ENCODE data around the gene RNASEH2A.

DNA sequence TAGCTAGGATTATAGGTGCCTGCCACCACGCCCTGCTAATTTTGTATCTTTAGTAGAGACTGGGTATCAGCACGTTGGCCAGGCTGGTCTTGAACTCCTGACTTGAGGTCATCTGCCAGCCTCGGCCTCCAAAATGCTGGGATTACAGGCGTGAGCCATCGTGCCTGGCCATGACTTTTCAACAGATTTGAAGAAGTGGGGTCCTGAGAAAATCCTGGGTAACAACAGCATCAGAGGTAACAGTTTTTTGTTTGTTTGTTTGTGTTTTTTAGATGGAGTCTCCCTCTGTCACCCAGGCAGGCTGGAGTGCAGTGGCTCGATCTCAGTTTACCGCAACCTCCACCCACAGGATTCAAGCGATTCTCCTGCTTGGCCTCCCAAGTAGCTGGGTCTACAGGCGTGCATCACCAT is 11.4 kb upstream of the RNASEH2A start:
- TF ChIP-seq, protein P1, sequence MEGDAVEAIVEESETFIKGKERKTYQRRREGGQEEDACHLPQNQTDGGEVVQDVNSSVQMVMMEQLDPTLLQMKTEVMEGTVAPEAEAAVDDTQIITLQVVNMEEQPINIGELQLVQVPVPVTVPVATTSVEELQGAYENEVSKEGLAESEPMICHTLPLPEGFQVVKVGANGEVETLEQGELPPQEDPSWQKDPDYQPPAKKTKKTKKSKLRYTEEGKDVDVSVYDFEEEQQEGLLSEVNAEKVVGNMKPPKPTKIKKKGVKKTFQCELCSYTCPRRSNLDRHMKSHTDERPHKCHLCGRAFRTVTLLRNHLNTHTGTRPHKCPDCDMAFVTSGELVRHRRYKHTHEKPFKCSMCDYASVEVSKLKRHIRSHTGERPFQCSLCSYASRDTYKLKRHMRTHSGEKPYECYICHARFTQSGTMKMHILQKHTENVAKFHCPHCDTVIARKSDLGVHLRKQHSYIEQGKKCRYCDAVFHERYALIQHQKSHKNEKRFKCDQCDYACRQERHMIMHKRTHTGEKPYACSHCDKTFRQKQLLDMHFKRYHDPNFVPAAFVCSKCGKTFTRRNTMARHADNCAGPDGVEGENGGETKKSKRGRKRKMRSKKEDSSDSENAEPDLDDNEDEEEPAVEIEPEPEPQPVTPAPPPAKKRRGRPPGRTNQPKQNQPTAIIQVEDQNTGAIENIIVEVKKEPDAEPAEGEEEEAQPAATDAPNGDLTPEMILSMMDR (IDR thresholded peaks at IDR 0.05; ENCODE audit: insufficient read depth, low read depth, low read length), result no peak
- TF ChIP-seq EZH2 (IDR thresholded peaks at IDR 0.05; ENCODE audit: insufficient read depth, low read length), result no peak

Measured in astrocyte (in vitro differentiated cells and primary cell).